Neural progenitor cell (in vitro differentiated cells): Measurements from ENCODE around the gene SYVN1. TPM values are rescaled to one million over a fixed set of nuclear protein-coding genes. Genes with fewer than 3 reads are reported as not detected.

Experiments
- DNase-seq: peaks from one replicate; pipeline ENCODE4 v3.0.0-alpha.2; 2016; ENCODE audit warnings: low spot score
- H2AFZ ChIP-seq: fragments of 200-600 bp; sonication (generic); replicated peaks from 2 replicates; pipeline ENCODE4 v1.6.1; 2016; ENCODE audit warnings: antibody characterized with exemption
- H3F3A ChIP-seq: fragments of 200-600 bp; sonication (generic); 2 replicates; pipeline ENCODE4 v1.6.1; 2016; ENCODE audit warnings: antibody characterized with exemption, low read depth
- H3K27ac ChIP-seq: fragments of 200-600 bp; sonication (generic); 2 replicates; pipeline ENCODE4 v1.5.1; 2016; ENCODE audit warnings: mild to moderate bottlenecking
- H3K27me3 ChIP-seq: fragments of 200-600 bp; sonication (generic); 2 replicates; pipeline ENCODE4 v1.6.1; 2016; ENCODE audit warnings: mild to moderate bottlenecking, moderate library complexity
- H3K36me3 ChIP-seq: fragments of 200-600 bp; sonication (generic); 2 replicates; pipeline ENCODE4 v1.5.1; 2016
- H3K4me1 ChIP-seq: fragments of 200-600 bp; sonication (generic); 2 replicates; pipeline ENCODE4 v1.6.1; 2016; ENCODE audit warnings: mixed run types
- H3K4me2 ChIP-seq: fragments of 200-600 bp; sonication (generic); 2 replicates; pipeline ENCODE4 v1.6.1; 2016
- H3K4me3 ChIP-seq: fragments of 200-600 bp; sonication (generic); 2 replicates; pipeline ENCODE4 v1.5.1; 2016
- H3K79me2 ChIP-seq: fragments of 200-600 bp; sonication (generic); 2 replicates; pipeline ENCODE4 v1.6.1; 2016; ENCODE audit warnings: low read depth
- H3K9ac ChIP-seq: fragments of 200-600 bp; sonication (generic); 2 replicates; pipeline ENCODE4 v1.6.1; 2016
- H3K9me3 ChIP-seq: fragments of 200-600 bp; sonication (generic); 2 replicates; pipeline ENCODE4 v1.5.1; 2016; ENCODE audit warnings: low read depth
- H4K20me1 ChIP-seq: fragments of 200-600 bp; sonication (generic); 2 replicates; pipeline ENCODE4 v1.6.1; 2016; ENCODE audit warnings: low read depth
- H3K27ac Mint-ChIP-seq: 3 replicates; pipeline ENCODE4 v1.8.0; 2021; ENCODE audit warnings: mixed read lengths
- H3K27me3 Mint-ChIP-seq: 2 replicates; pipeline ENCODE4 v1.8.0; 2022; ENCODE audit warnings: low read depth, mild to moderate bottlenecking, inconsistent platforms, moderate library complexity, mixed read lengths; ENCODE audit not compliant: insufficient read depth
- H3K36me3 Mint-ChIP-seq: 3 replicates; pipeline ENCODE4 v1.8.0; 2021; ENCODE audit warnings: mixed read lengths
- H3K4me1 Mint-ChIP-seq: 3 replicates; pipeline ENCODE4 v1.8.0; 2021; ENCODE audit warnings: mixed read lengths
- H3K4me3 Mint-ChIP-seq: 3 replicates; pipeline ENCODE4 v1.8.0; 2021; ENCODE audit warnings: mild to moderate bottlenecking, moderate library complexity, mixed read lengths
- H3K9me3 Mint-ChIP-seq: 3 replicates; pipeline ENCODE4 v1.8.0; 2020; ENCODE audit warnings: mixed read lengths
- CTCF ChIP-seq: fragments of 200-600 bp; sonication (generic); IDR thresholded peaks from 2 replicates; pipeline ENCODE4 v1.5.1; 2017; ENCODE audit warnings: antibody characterized with exemption, mild to moderate bottlenecking
- EZH2 ChIP-seq: fragments of 200-600 bp; sonication (generic); IDR thresholded peaks from 2 replicates; pipeline ENCODE4 v1.6.1; 2017; ENCODE audit warnings: antibody characterized with exemption, mild to moderate bottlenecking, moderate library complexity
- EZH2phosphoT487 ChIP-seq: fragments of 200-600 bp; sonication (generic); IDR thresholded peaks from 2 replicates; pipeline ENCODE4 v1.6.1; 2017; ENCODE audit warnings: antibody characterized with exemption
- total RNA-seq: library from RNA; depleted of rRNA; stranded (reverse); fragments of >200 nt; gene quantifications from 2 replicates; pipeline ENCODE4 v1.2.3, GENCODE V29; 2015; ENCODE audit warnings: low replicate concordance

SYVN1 gene
- total RNA-seq, 1 donor from 2014 or later, result 7.2 TPM

- peaks cover 67% of the 10 kb centered on the region for H3F3A ChIP-seq
- H3K9ac ChIP-seq, result no peak overlapping the region
- peaks cover 10% of the 10 kb centered on the region for H3K4me1 ChIP-seq
- H3K27me3 ChIP-seq, result no peaks in the 10 kb centered on the region
- Mint-ChIP-seq H3K36me3 (peaks cover 14% of the 10 kb centered on the region), H3K4me1 (peaks cover 32% of the 10 kb centered on the region), H3K9me3 (no peaks in the 10 kb centered on the region), H3K27ac (peak overlapping the region; percentile 84), H3K4me3 (peak overlapping the region; percentile 88), H3K27me3 (peaks cover 7% of the 10 kb centered on the region)
- peaks cover 47% of the 10 kb centered on the region for H3K79me2 ChIP-seq
- no peak overlapping the region for H3K27ac ChIP-seq
- H3K4me2 ChIP-seq, result no peak overlapping the region
- peaks cover 19% of the 10 kb centered on the region for H4K20me1 ChIP-seq
- no peak for DNase-seq
- H3K4me3 ChIP-seq, result no peak overlapping the region
- TF ChIP-seq EZH2phosphoT487 (no peak), EZH2 (no peak), CTCF (no peak)
- H3K9me3 ChIP-seq, result no peaks in the 10 kb centered on the region
- no peak overlapping the region for H2AFZ ChIP-seq
- peaks cover 4% of the 10 kb centered on the region for H3K36me3 ChIP-seq
Measured at GRCh38 chr11:65118097-65118837, 16.1 kb downstream of the SYVN1 start.

DNA sequence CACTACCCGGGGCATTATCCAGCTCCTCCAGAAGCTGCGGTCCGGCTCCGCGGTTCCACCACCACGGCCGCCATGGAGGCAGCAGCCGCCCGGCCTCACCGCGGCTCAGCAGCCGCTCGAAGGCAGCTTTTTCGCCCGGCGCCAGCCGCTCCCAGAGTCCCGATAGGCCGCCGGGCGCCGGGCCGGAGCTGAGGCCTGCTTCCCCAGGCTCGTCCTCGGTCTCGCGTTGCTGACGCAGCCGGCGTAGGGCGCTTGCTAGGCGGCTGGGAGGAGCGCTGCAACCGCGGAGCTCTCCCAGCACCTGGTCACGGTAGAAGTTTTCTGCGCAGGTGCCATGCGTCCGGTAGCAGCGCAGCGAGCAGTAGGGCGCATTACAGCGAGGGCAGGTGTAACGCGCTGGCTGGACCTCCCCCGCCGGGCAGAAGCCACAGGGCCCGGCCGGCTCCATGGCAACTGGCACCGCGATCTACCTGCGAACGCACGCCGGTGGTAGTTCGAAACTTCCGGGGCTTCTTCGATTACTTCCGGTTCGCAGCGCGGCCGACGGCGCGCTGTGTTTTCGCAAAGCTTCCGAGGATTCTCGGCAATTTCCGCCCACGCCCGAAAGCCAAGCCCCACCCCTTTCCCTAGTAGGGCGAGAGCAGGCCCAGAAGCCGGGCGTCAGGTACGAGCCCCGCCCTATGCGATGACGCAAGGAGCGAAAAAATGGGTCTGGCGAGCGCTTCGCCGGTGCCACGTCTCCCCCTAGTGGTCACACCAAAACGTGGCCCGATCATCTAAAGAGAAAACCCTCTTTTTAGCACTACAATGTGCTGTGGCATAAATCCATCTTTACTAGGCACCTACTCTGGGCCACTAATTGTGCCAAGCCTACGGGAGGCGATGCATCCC lies 16.9 kb downstream of the SYVN1 start, which contains the start of gene ZNHIT2:
TSS of gene ZNHIT2 (minus strand) at position 496 of the 891 bp plus-strand sequence. CDS start at position 448, 48 bp downstream.
- Histone ChIP-seq H3K36me3 (peaks cover 4% of the 10 kb centered on the region), H3K27me3 (no peaks in the 10 kb centered on the region), H3K4me2 (peak within 1 kb of the TSS; percentile 77), H4K20me1 (peaks cover 24% of the 10 kb centered on the region), H2AFZ (no peak within 1 kb of the TSS), H3K27ac (no peak within 1 kb of the TSS), H3K4me1 (peaks cover 11% of the 10 kb centered on the region), H3K9me3 (no peaks in the 10 kb centered on the region), H3K79me2 (peaks cover 47% of the 10 kb centered on the region), H3K9ac (peak within 1 kb of the TSS; percentile 66), H3F3A (peaks cover 65% of the 10 kb centered on the region), H3K4me3 (peak within 1 kb of the TSS; percentile 74)
- TF ChIP-seq EZH2phosphoT487, result no peak
- TF ChIP-seq CTCF, result peak; percentile 90
- Mint-ChIP-seq H3K4me3 (peak within 1 kb of the TSS; percentile 88), H3K36me3 (peaks cover 14% of the 10 kb centered on the region), H3K27ac (peak within 1 kb of the TSS; percentile 84), H3K4me1 (peaks cover 30% of the 10 kb centered on the region), H3K9me3 (no peaks in the 10 kb centered on the region), H3K27me3 (peaks cover 7% of the 10 kb centered on the region)
- peak; percentile 100 for DNase-seq

- Histone ChIP-seq H3K79me2 (peaks cover 48% of the 10 kb centered on the region), H3F3A (peaks cover 66% of the 10 kb centered on the region), H3K4me3 (peak overlapping the region; percentile 74), H3K36me3 (peaks cover 4% of the 10 kb centered on the region), H3K4me1 (peaks cover 11% of the 10 kb centered on the region), H3K27me3 (no peaks in the 10 kb centered on the region), H2AFZ (no peak overlapping the region), H4K20me1 (peaks cover 23% of the 10 kb centered on the region), H3K27ac (no peak overlapping the region), H3K4me2 (peak overlapping the region; percentile 77), H3K9ac (peak overlapping the region; percentile 66), H3K9me3 (no peaks in the 10 kb centered on the region)
- Mint-ChIP-seq H3K27ac (no peak overlapping the region), H3K36me3 (peaks cover 14% of the 10 kb centered on the region), H3K4me1 (peaks cover 26% of the 10 kb centered on the region), H3K4me3 (peak overlapping the region; percentile 88), H3K27me3 (peaks cover 7% of the 10 kb centered on the region), H3K9me3 (no peaks in the 10 kb centered on the region)
- peak; percentile 52 for DNase-seq
- TF ChIP-seq EZH2phosphoT487 (no peak), CTCF (no peak), EZH2 (no peak)
Measured at GRCh38 chr11:65116370-65117205, 17.7 kb downstream of the SYVN1 start.
